GM20431 (cell line): Measurements from ENCODE around the gene BTBD2.

Source experiments
- in situ Hi-C: fragments of 300-500 bp; cut with MseI, MboI; formaldehyde crosslinking; loops from one replicate; pipeline ENCODE4 v1.15.0; 2020; ENCODE audit warnings: low sequenced_read_pairs; ENCODE audit not compliant: unreplicated experiment

The BTBD2 gene

GRCh38 chr19:2015608-2015950, at the start of gene BTBD2:
Gene BTBD2 (minus strand): TSS chr19:2015714. CDS start chr19:2015703, 11 bp downstream.
- in situ Hi-C loops: no loop called here

DNA sequence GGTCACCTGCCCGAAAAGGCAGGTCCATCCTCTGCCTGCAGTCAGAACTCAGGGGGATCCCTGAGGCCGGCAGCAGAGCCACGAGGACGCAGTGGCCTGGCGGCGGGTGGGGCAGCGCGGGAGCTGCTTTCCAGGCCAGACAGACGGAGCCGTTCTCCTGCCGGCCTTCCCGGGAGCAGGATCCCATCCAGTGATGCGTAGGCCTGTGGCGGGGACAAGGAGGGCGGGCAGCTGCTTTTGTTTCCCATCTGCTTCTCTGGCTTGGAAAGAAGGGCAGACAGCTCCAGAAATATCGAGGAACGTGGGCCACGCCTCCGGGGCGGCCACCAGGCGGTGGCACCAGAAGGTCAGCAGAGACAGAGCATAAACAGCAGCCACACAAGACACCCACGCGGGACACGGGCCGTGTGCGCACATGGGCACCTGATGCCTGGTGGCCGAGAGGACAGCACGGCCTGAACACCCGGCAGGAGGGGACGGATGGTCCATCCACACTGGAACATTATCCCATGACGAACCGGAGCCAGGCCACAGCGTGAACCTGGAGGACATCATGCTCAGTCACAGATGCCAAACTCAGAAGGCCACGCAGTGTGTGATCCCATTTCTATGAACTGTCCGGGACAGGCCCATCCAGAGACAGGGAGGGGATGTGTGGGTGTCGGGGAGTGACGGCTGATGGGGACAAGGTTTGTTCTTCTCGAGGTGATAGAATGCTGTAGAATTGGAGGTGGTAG, 49.4 kb upstream of the BTBD2 start:
- in situ Hi-C loops: no loop called here

DNA sequence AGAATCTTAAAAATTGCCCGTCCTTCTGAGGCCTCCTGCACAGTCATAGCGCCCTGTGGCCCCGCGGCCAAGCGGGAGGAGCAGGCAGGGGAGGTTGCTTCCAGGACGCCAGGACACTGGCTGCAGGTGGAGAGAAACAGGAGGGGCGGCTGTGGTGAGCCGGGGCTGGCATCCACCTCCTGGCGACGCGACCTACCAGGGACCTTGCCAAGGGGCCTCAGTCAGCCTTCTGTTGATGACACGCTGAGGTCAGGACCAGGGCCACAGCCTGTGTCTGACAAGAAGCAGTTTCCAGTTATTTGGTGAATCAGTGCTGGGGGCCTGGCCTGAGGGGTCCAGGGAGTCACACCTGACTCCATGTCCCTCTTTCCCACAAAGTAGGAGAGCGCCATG, 48.9 kb upstream of the BTBD2 start:
- in situ Hi-C loops: no loop called here

DNA sequence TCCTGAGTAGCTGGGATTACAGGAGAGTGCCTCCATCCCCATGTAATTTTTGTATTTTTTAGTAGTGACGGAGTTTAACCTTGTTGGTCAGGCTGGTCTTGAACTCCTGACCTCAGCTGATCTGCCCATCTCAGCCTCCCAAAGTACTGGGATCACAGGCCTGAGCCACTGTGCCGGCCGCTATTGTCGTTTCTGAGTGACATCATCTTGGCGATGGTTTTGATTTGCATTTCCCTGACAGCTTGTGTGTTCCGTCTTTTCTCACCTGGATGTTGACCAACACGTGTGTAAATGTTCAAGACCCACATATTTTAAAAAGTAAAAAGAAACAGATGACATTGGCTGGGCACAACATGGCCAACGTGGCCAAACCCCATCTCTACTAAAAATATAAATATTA, 48.3 kb upstream of the BTBD2 start:
- in situ Hi-C loops: no loop called here

GRCh38 chr19:2062770-2063169, 47.3 kb upstream of the BTBD2 start:
- in situ Hi-C loops: no loop called here

- in situ Hi-C loops: no loop called here
Measured at GRCh38 chr19:2062389-2062729, 46.8 kb upstream of the BTBD2 start.

DNA sequence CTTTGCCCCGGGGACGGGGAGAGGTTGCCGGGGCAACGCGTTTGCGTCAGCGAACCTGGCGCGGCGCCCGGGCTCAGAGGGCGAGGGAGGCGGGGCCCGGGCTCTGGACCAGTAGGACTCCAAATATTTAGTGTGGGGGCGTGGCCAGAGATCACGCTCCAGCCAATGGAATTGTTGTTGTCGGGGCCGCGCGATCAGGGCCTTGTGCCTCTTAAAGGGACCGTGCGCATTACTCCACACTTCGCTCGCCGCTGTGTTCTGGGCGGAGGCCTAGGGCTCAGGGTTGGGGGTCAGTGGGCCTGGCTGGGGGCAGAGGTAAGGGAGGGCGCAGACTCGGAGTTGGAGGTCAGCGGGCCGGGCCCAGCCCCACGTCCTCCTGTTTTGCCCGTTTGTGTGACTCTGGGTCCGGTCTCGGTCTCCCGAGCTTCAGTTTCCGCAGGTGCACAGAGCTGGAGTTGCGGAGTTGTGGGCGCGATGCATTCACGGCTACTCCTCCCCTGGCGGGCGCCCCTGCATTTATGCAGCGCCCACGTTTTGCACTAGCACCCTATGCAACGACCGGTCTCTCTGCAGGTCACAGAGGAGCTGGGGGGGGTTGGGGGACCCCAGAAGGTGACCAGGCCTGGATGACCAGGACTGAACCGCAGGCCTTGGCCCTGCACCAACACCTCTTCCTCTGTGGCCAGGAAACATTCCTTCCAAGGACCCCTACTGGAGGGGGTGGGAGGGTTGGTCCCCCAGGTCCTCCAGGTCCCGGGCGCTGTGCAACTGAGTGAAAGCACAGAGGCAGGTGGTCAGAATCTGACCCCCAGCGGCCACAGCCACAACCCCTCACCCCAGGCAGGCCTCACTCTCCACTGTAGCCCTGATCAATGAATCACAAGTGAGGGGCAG, 46.2 kb upstream of the BTBD2 start:
- in situ Hi-C loops: no loop called here

- in situ Hi-C loops: no loop called here
Measured at GRCh38 chr19:2060884-2061494, 45.5 kb upstream of the BTBD2 start.

DNA sequence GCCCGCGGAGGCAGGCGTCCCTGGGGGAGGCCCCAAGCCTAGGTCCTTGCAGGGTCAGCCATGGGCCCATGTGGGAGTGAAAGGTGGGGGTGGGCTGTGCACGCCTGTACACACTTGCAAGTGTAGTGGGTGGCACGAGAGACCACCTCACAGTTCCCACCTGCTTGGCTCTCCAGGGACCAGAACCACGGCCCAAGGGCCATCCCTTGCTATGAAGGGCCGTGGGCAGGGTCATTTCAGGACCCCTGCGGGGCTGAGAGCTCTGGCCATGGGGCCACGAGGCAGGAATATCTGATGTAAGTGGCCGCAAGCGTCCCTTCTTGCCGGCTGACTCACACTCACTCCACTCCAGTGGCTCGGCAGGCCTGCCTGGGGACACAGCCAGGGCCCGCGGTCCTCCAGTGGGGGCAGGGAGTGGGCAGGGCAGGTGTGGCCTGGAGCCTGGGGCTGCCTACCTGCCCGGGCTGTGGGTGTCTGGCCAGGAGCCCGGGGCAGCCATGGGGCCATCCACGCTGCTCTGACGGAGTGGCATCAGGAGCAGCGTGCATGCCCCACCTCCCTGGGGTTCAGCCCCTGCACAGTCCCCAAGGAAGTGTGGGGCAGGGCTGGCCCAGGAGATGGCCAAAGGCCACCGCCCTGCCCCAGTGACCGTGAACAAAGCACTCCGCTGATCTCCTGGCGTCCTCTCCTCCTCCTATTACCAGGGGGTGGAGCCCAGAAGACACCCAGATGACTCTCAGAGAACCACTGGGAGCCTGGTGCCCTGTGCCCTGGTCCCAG, 44.1 kb upstream of the BTBD2 start:
- in situ Hi-C loops: no loop called here

GRCh38 chr19:2058570-2059421, 43.3 kb upstream of the BTBD2 start:
- in situ Hi-C loops: no loop called here

GRCh38 chr19:2057484-2058469, 42.3 kb upstream of the BTBD2 start:
- in situ Hi-C loops: no loop called here

DNA sequence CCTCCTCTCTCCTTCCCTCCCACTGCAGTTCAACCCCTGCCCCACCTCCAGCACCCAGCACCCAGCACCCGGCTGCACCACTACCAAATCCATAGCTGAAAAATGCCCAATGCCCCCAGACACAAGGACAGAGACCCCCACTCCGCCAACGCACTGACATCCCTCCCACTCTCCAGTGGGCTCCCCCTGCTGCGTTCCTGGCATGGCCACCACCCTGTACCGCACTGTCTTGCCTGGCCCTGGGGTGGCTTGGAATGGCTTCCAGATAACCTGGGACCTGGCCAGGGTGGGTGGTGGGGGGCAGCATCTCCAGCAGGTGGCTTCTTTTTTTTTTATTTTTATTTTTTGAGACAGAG, 41.3 kb upstream of the BTBD2 start:
- in situ Hi-C loops: no loop called here

DNA sequence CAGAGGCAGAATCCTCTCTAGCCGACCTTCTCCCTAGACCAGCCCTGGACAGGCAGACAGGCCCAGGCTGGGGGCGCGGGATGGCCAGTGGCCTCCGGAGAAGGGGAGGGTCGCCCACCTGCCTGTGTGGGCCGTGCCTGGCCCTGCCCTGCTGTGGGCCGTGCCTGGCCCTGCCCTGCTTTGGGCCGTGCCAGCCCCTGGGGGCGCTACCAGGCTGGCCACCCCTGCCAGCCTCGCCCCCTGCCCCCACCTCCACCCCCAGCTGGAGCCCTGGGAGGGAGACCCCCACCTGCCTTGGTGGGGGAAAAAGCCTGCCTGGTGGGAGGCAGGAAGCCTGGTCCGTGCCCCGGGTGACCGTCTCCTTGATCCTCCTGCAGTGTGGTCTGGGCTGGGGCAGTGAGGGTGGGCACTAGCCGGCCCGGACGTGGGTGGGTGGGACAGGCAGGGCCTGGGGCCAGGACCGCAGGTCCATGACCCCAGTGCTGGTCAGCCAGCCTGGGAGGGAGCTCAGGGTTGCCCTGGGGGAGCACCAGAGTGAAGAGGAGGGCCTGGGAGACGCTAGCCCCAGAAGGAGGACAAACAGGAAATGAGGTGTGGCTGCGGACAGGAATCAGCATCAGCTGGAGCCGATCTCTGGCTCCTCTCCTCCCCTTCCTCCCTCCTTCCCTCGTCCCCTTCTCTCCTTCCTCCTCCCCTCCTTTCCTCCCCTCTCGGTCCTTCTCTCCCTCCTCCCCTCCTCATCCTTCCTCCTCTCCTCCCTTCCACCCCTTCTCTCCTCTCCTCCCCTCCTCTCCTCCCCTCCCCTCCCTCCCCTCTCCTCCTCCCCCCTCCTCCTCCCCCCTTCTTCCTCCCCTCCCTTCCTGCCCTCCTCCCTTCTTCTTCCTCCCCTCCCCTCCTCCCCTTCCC, 40.7 kb upstream of the BTBD2 start:
- in situ Hi-C loops: no loop called here

DNA sequence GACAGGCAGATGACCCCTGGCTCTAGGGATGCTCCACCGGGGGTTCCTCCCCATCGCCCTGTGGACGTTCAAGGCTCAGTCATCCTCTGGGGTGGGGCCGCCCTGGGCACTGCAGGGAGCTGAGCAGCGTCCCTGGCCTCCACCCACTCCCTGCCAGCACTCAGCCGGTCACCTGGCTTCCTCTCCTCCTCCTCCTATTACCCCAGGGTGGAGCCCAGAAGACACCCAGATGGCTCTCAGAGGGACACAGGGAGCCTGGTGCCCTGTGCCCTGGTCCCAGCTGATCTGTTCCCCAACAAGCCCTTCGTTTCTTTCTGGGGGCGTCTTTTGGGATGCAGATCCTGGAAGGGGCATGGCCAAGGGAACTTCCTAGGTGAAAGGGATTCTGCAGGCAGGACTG, 39.2 kb upstream of the BTBD2 start:
- in situ Hi-C loops: no loop called here

GRCh38 chr19:2053601-2054389, 38.3 kb upstream of the BTBD2 start:
- in situ Hi-C loops: no loop called here

DNA sequence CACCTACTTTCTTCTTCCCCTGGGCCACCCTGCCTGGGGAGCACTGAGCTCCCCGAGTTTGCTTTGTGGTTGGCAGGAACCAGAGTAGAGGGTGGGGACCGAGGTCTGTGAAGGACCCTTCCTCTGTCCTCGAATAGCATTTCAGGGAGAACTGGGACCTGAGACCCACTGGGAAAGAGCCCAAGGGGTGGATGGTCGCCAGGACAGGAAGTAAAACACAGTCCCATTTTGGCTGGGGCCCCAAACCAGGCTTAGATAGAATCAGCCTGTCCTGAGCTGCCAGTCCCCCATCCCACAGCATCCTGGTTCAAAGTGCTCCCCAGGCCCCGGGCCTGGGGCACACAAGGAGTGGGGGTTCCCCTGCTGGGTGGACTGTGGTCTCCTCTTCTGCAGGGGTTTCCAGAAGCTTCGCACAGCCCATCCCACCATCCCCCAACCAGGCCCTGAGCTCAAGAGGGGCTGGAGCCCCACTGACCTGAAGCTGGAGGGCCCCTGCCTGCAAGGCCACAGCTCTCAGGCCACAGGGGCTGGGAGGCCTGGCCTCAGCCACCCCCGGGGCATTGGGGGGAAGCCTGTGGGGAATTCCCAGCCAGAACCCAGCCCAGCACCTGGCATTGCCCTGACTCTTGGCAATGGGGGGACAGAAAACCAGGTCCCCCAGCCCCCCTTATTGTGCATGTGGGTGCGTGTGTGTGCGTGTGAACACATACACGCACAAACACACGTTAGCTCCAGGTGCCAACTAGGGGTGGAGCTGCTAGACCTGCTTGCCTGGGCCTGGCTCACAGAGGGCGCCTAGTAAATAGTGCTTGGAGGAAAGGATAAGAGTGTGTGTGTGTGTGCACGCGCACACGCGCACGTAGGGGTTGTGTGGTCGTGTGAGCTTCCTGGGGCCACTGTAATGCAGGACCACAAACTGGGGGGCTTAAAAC, 36.5 kb upstream of the BTBD2 start:
- in situ Hi-C loops: no loop called here
